ENCODE measurements around the gene STIM1. TPM values are rescaled to one million over a fixed set of nuclear protein-coding genes. Genes with fewer than 3 reads are reported as not detected.

The STIM1 gene
- total RNA-seq, 1 experiment from 2014 or later, result 93.6 TPM

- H3K9me3 ChIP-seq (ENCODE audit: control insufficient read depth, insufficient read depth, low read depth, low read length), result no peaks in the 10 kb centered on the region
- no peaks in the 10 kb centered on the region for H3K4me1 ChIP-seq (ENCODE audit: control insufficient read depth, insufficient read depth, low read length)
- BruUV-seq (replicated peaks), result no TSS peak
- no peaks in the 10 kb centered on the region for H3K36me3 ChIP-seq (ENCODE audit: control insufficient read depth, insufficient read depth, low read length)
- ChIA-PET CTCF (no interaction called here), POLR2A (no interaction called here)
- in situ Hi-C loops (cut with HindIII; ENCODE audit: low pct_unique_long_range_greater_than_20kb, low sequenced_read_pairs), result no loop called here
- no peaks in the 10 kb centered on the region for H3K27me3 ChIP-seq (ENCODE audit: control insufficient read depth, insufficient read depth, low read length)
- no peak overlapping the region for H3K27ac ChIP-seq (ENCODE audit: low read length)
- TF ChIP-seq TCF7L2 (IDR thresholded peaks at IDR 0.05; ENCODE audit: low read depth, low read length) (no peak), CTCF (IDR thresholded peaks at IDR 0.05) (no peak)
- intact Hi-C loops (cut with micrococcal nuclease; ENCODE audit: unreplicated experiment), result no loop called here
- no peak overlapping the region for H3K4me3 ChIP-seq (ENCODE audit: low read depth in 2 of 2, low read length in 2 of 2)
- ATAC-seq (no peak), DNase-seq (ENCODE audit: low read depth, low spot score) (no peak)
Observed at GRCh38 chr11:3981084-3981633, 125.7 kb downstream of the STIM1 start.

GRCh38 chr11:3982431-3982830, 127.0 kb downstream of the STIM1 start:
- DNase-seq (ENCODE audit: low read depth, low spot score) (no peak), ATAC-seq (no peak)
- no TSS peak for BruUV-seq (replicated peaks)
- intact Hi-C loops (cut with micrococcal nuclease; ENCODE audit: unreplicated experiment), result no loop called here
- POLR2A ChIA-PET, result no interaction called here
- Histone ChIP-seq H3K27ac (ENCODE audit: low read length) (no peak overlapping the region), H3K4me3 (ENCODE audit: low read depth in 2 of 2, low read length in 2 of 2) (no peak overlapping the region), H3K4me1 (ENCODE audit: control insufficient read depth, insufficient read depth, low read length) (no peaks in the 10 kb centered on the region), H3K36me3 (ENCODE audit: control insufficient read depth, insufficient read depth, low read length) (no peaks in the 10 kb centered on the region), H3K27me3 (ENCODE audit: control insufficient read depth, insufficient read depth, low read length) (no peaks in the 10 kb centered on the region), H3K9me3 (ENCODE audit: control insufficient read depth, insufficient read depth, low read depth, low read length) (no peaks in the 10 kb centered on the region)
- in situ Hi-C loops (cut with HindIII; ENCODE audit: low pct_unique_long_range_greater_than_20kb, low sequenced_read_pairs), result no loop called here
- TF ChIP-seq REST (IDR thresholded peaks at IDR 0.05; ENCODE audit: insufficient read depth in 1 of 2, low read depth in 2 of 2, low read length in 1 of 2) (no peak), POLR2AphosphoS5 (IDR thresholded peaks at IDR 0.05; ENCODE audit: low read depth, low read length) (no peak), SIN3A (IDR thresholded peaks at IDR 0.05; ENCODE audit: borderline replicate concordance, insufficient read depth, low read depth, low read length) (no peak), TCF7L2 (IDR thresholded peaks at IDR 0.05; ENCODE audit: low read depth, low read length) (no peak), CTCF (IDR thresholded peaks at IDR 0.05) (no peak)
- CTCF ChIA-PET, result no interaction called here

Data from Panc1 (cell line).